BJ (cell line): ENCODE results near the gene POLR2A. TPM values are rescaled to one million over a fixed set of nuclear protein-coding genes. Genes with fewer than 3 reads are reported as not detected.

Experiments
- CTCF ChIA-PET: fragments of 350-600 bp; formaldehyde crosslinking; extraction: SDS; loops from one replicate; lab custom pipeline; 2021; ENCODE audit warnings: antibody characterized with exemption, inconsistent platforms; lab: Yijun Ruan, JAX
- POLR2A ChIA-PET: fragments of 300-600 bp; sonication (Branson Sonifier 250); formaldehyde crosslinking; extraction: SDS; loops from one replicate; lab custom pipeline; 2021; ENCODE audit warnings: antibody characterized with exemption; lab: Charles Lee
- DNase-seq: peaks from one replicate; pipeline ENCODE4 v3.0.0-alpha.2; 2011; ENCODE audit warnings: low read depth
- H3K27me3 ChIP-seq: 2 replicates; pipeline ENCODE4 v1.6.0; 2011; ENCODE audit warnings: low read length; ENCODE audit not compliant: control insufficient read depth, insufficient read depth
- H3K36me3 ChIP-seq: 2 replicates; pipeline ENCODE4 v1.5.1; 2011; ENCODE audit warnings: low read length; ENCODE audit not compliant: control insufficient read depth, insufficient read depth
- H3K4me3 ChIP-seq: 2 replicates; pipeline ENCODE4 v1.5.1; 2011; ENCODE audit warnings: low read depth, mild to moderate bottlenecking, control low read depth, low read length
- CTCF ChIP-seq: IDR thresholded peaks from 2 replicates; pipeline ENCODE4 v1.5.1; 2011; ENCODE audit warnings: low read depth, mild to moderate bottlenecking, control low read depth, inconsistent platforms, low read length, moderate library complexity; ENCODE audit not compliant: insufficient read depth
- polyA minus RNA-seq: library from RNA; depleted of rRNA, polyadenylated mRNA; stranded (reverse); fragments of >200 nt; gene quantifications from 2 replicates; pipeline ENCODE4 v1.2.3, GENCODE V29; 2011; rRNA and poly(A)+ RNA removed
- polyA plus RNA-seq: library from polyadenylated mRNA; depleted of rRNA; stranded (reverse); fragments of >200 nt; gene quantifications from 2 replicates; pipeline ENCODE4 v1.2.3, GENCODE V29; 2011; rRNA removed

POLR2A gene
- polyA plus RNA-seq (21.5 and 27.7 TPM in 2 replicates), polyA minus RNA-seq (255 and 287 TPM in 2 replicates)

- ChIA-PET CTCF (interaction anchor here (2.4 to 2.8 kb wide), 2 partner anchors 47 to 76 kb away, joined by 10 to 17 read pairs; no protein-coding TSS in a partner anchor), POLR2A (interaction anchor here (0.5 to 1.5 kb wide), 8 partner anchors 39 to 1998 kb away, joined by 3 to 7 read pairs (median 3); partner anchors contain the start of genes DERL2, MPDU1, TMEM256 and TNFSF12)
- H3K27me3 ChIP-seq, result no peaks in the 10 kb centered on the region
- peak within 1 kb of the TSS; percentile 67 for H3K4me3 ChIP-seq
- H3K36me3 ChIP-seq, result no peaks in the 10 kb centered on the region
- DNase-seq, result peak; percentile 92
- TF ChIP-seq CTCF, result no peak
Measured at GRCh38 chr17:7484067-7484918, at the start of gene POLR2A. TSS of gene POLR2A (plus strand) at chr17:7484366.

GRCh38 chr17:7435676-7436555 is 48.2 kb upstream of the POLR2A start:
- POLR2A ChIA-PET, result interaction anchor here (0.6 kb wide), 1 partner anchor 51 kb away, joined by 3 read pairs; no protein-coding TSS in a partner anchor
- peak; percentile 27 for TF ChIP-seq CTCF
- H3K27me3 ChIP-seq, result peaks cover 19% of the 10 kb centered on the region
- DNase-seq, result no peak
- CTCF ChIA-PET, result interaction anchor here (0.8 to 5.4 kb wide), 19 partner anchors 8 to 185 kb away, joined by 3 to 45 read pairs (median 7); partner anchors contain the start of genes CTDNEP1, POLR2A, SENP3 and TMEM256
- H3K4me3 ChIP-seq, result peak overlapping the region; percentile 44
- no peaks in the 10 kb centered on the region for H3K36me3 ChIP-seq

GRCh38 chr17:7436556-7437368 is 47.4 kb upstream of the POLR2A start:
- DNase-seq, result no peak
- POLR2A ChIA-PET, result interaction anchor here (0.6 kb wide), 1 partner anchor 16 kb away, joined by 3 read pairs; no protein-coding TSS in a partner anchor
- Histone ChIP-seq H3K36me3 (no peaks in the 10 kb centered on the region), H3K4me3 (peak overlapping the region; percentile 23), H3K27me3 (peaks cover 23% of the 10 kb centered on the region)
- peak; percentile 48 for TF ChIP-seq CTCF
- CTCF ChIA-PET, result interaction anchor here (0.6 to 5.4 kb wide), 31 partner anchors 9 to 190 kb away, joined by 3 to 45 read pairs (median 6); partner anchors contain the start of genes CTDNEP1, NLGN2, POLR2A and SAT2

GRCh38 chr17:7437369-7437863 is 46.8 kb upstream of the POLR2A start:
- H3K27me3 ChIP-seq, result peaks cover 23% of the 10 kb centered on the region
- no peaks in the 10 kb centered on the region for H3K36me3 ChIP-seq
- no peak for DNase-seq
- ChIA-PET CTCF (interaction anchor here (0.6 to 5.4 kb wide), 21 partner anchors 10 to 190 kb away, joined by 3 to 45 read pairs (median 7); partner anchors contain the start of genes NLGN2, POLR2A, SAT2 and SENP3), POLR2A (interaction anchor here (0.6 kb wide), 1 partner anchor 16 kb away, joined by 3 read pairs; no protein-coding TSS in a partner anchor)
- 0 out of 2 replicates have a peak overlapping the region, but pooled peaks have one; percentile 1 for H3K4me3 ChIP-seq
- no peak for TF ChIP-seq CTCF
